EH (cell line): ENCODE results near the gene PAX6.

Experiments
- DNase-seq: peaks from one replicate; pipeline ENCODE4 v3.0.0-alpha.2; 2015; ENCODE audit warnings: low read depth

The PAX6 gene

DNA sequence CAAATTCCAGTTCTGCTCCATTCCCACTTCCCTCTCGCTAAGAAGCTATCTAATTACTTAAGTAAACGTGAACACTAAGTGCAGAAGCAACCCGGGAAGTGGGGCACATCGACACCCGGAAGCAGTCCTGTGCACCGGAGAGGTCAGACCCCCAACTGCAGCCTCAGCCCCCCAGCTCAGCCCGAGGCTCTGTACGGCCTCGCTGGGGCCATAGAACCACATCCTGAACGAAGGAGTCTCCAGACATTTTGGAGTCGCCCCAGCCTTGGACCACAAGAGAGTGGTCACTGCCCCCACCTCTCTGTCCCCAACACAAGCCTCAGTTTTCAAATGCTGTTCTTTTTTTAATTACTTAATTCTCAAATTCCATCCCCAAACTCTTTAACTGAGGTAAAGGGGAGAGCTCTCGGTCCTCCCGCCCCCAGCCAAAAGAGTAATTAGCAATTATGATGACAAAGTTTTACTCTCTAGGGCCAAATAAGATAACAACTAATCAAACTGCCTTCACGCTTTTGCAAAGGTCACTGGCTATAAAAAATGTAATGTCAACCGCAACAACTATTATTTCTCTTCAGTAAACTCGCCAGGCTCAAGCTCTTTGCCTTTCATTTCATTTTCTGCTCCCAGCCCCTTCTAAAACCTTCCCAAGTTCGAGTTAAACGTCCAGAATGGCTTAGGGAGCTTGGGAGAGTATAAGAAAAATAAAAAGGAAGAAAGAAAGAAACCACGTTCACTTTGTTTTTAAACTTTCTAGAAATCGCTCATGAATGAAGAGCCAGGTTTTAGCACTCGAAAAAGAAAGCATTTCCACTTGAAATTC is 2.2 kb downstream of the PAX6 start:
- no peak for DNase-seq

DNA sequence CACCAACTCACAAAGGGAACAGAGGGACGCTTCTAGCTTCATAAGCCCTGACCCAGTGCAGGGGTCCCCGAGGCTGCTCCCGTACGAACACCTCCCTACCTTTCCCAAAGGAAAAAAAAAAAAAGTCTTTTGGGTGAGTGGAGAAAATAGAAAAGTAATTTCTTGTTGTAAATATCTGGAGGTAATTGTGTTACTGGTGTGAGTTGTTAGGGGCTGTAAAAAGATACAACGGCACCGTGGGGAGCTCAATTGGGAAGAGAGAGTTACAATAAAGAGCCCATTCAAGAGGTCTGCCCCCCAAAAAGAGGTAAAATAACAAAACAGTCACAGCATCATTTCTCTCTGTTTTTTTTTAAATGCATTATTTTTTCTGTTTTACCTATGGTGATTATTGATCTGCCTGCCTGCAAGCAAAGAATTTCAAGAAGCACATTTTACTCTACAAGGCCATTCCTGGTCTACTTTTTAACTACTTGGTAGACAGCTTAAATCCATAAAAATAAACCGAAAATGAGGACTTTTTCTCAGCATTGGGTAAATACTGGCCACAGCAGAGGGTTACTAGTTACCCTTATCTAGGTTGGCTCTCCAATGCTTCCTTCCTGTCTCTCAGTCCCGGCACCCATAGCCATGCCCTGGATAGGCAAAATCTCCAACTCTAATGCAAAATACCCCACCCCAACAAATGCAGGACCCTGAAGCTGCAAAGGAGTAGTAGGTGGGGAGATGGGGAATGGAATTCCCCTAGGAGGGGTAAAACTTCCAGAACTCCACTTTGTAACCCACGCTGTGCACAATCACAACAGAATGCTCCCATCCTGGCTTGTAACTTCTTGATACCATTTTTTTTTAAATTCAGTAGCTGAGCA is 3.1 kb downstream of the PAX6 start:
- no peak for DNase-seq

DNA sequence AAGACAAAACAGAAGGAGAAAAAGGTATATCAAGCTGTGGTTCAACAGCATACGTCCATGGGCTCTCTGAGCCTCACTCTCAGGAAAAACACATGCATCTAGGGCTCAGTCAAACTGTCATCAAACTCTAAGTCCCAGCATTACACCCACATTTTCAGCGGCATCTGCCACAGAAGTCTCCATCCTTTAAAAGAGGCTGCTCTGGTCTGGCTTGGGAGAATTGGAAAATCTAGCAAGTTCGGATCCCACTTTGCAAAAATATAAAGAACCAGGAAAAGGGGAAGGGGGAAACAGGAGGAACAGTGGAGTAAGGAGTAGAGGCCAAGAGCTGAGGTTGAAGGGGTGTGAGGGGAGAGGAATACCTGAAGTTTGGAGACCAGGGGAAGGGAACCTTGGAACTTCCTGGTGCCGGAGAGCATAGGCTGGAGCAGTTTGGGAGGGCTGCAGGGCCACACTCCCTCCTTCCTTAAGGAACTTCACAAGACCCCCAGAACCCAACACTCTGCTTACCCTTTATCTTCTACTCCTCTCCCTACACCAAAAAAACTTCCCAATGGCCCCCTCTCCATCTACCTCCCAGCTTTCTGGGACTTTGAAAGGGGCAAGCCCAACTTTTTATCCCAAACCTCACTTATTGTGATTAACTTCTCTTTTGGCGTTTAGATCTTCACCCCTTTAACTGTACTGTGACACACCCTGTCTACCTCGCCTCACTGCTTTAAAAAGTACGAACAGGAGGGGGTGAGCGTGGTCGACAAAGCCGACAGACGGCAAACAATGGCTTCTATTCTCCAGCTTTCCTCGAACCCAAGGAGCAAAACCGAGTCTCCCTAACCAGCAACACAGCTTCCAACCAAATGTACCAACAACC is 4.0 kb downstream of the PAX6 start:
- DNase-seq: no peak

DNA sequence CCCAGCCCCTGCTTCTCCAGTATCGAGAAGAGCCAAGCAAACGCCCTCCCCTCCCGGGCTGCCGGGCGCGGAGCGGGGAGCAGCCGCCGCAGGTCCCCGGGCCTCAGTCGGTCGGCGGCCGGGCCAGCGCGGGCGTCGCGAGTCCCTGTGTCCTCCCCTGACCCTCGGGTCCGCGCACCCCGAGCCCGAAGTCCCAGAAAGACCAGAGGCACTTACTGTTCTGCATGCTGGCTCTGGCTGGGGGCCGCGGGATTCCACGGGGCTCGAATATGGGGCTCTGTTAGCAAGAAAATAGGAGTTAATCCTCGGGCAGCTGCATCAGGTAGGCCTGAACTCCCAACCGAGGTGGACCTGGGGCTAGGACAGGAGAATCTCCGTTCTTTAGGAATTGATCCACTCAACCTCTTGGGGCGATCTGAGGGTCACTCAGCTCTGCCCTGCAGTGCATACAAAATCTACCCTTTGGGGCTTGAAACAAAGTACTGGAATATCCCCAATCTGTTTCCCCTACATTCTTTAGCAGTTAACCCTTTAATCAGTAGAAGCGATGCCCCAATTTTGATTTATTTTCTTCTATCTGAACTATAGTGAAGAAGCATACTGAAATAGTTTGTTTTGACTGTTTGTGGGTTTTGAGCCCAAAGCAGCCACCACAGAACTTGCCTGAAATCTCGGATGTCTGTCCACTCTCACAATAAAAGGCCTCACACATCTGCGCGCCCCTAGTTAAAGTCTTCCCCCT is 4.8 kb downstream of the PAX6 start:
- no peak for DNase-seq

DNA sequence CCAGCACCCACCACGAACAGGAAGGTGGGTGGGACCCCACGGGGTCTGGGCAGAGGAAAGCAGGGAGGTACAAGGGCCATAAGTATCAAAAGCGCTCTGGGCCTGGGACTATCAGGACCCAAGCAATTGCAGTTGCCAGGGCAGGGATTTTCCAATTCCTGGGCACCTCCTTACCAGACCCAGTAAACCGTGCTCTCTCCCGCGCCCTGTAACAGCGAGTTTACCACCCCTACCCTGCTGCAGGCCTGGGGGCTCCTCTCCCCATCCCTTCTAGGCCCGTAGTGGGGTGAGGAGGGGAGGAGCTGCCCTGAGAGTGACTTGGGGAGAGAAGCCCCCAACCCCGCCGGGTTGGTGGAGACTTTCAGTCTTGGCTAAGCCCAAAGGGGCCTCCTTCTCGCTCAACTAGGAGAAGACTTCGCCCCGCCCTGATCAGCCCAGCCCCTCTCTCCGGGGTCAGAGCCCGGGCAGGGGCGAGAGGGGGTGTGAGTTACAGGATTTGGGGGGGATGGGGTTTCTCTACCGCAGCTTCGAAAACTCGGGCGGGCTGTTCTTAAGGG is 5.4 kb downstream of the PAX6 start:
- DNase-seq: no peak

DNA sequence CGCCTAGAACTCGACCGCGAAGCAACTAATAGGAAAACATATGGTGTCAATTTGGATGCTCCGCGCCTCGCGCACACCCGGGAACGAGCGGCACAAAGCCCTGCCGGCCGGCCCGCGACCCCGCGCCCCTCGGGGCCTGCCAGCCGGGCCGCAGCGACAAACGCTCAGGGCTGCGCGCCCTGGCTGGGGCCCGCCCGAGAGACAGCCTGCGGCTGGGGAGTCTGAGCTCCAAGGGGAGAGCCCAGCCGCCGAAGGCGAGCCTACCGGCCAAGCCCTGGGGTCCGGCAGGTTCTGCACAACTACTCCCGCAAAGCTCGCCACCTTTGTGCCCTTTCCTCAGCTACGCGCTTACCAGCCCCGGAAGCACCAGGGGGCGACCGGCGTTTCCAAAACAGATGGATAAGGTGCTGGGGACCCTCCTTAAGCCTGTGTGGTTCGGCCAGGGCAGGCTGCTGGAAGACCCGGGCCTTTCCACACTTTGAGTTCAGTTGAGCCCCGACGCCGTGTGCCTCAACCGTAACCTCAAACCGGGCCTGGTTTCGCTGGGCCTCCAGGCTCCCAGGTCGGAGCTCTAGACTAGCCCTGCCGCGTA is 6.0 kb downstream of the PAX6 start:
- DNase-seq: no peak

DNA sequence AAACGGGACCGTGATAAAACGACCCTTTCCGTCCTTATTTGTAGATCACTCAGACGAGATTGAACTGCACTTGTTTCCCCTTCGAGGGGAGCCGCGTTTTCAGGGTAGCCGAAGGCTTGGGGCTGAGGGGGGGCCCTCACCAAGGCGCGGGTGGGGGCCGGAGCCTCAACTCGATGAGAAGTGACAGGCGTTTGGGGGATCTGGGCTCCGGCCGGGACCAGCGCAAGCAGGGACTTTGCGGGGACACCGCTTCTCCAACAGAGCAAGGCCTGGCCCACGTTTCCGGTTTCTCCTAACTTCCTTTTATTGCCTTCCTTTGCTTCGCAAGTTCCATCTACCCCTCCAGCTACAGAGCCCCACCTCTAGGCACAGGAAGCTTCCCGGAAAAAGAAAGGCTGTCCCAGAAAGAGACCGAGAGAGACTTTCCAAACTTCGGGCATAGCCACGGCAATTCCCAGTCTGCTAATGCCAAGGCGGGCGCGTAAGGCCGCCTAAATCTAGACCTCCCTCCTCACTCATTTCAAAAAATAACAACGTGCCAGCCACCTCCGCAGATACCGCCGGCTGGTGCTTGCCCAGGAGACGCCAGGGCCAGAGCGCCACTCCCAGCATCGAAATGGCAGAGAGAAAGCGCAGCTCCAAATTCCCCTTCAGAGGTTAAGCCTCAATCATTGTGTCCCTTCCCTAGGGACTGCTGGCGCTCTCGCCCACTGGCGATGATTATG is 6.6 kb downstream of the PAX6 start:
- DNase-seq: no peak

DNA sequence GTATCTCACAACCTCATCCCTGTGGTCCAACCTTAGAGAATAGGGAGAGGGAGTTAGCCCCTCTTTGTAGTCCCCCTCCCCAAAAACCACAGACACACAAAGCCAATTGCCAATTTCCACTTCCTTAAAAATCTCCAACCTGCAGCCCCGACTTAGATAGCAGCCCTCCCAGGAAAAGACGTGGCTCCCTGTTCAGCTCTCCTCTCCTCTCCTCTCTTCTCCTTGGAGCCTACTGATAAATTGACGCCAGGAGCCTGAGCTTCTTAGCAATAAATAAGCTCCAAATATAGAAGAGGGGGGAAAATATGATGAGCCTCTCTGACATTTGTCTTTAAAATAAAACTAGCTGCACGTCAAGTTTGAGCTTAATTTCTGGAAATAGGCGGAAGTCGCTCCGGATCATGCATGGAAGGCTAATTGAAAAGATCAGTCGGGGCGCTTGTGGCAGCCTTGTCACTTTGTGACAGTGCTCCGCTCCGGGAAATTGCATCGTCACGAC is 7.3 kb downstream of the PAX6 start:
- no peak for DNase-seq

DNA sequence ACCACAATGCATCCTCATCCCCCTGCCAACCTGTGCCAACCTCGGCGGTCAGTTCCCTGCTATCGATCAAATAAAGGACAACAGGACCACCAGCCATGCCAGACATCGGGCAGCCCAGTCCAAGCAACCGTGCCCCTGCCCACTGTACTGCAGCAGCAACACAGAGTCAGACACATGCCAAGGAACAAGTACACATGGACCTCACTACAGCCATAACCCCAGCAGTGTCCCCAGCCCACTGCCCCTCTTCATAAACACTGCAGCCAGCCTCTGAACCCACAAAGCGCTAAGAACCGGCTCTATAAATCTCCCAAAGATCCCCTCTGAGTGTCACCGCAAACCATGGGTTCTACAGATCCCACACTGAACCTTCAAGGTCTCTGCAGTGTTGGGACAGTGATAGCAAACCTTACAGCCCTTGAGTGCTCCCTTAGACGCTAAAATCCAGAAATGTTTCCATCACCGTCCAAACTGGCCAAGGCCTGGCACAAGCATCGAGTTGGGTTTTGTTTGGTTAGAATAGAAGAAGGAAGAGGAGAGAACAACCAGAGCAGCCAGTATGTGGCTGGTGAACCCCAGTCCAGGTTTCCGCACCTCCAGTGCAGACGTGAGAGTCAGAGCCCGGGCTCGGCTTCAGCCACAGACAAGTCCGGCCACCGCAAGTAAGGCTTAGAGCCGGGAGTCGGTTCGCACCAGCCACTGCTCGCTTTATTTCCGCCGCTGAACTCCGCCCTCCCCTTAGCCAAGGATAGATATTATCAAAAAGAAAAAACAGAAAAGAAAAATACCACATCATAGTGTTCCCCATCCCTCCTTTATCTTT is 7.9 kb downstream of the PAX6 start:
- no peak for DNase-seq

DNA sequence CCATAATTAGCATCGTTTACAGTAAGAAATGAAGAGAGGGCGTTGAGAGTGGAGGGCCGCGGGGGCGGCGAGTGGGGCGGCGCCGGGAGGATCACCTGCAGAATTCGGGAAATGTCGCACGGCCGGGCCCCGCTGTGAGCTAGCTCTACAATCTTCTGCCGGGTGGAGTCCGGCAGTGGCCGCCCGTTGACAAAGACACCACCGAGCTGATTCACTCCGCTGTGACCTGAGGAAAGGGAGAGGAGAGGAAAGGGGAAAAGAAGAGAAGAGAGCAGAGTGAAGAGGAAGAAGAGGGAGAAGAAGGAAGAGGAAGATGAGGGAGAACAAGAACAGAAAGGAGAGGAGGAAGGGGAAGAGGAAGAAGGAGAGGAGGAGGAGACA is 8.5 kb downstream of the PAX6 start:
- no peak for DNase-seq

DNA sequence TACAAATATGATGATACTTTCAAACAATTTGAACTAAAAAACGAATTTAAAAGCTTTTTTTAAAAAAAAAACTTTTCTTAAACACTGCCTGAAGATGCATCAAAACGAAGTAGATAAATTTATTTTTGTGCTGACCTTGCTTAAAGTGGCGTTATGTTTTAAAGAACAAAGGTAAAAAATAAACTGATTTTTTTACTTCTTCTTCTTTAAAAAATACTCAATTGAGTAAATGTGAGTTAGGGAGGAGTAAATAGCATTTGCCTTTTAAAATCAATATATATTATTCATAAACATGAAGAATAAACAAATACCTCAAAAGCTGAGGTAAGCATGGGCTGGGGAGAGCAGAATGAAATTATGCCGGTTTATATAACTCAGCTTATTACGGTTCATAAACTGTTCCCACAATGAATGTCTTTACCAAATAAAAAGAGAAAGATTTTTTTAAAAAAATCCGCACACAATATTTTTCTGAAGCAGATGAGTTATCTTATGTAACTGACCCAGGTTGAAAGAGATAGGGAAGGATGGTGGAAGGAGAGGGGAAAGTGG is 9.0 kb downstream of the PAX6 start:
- no peak for DNase-seq

DNA sequence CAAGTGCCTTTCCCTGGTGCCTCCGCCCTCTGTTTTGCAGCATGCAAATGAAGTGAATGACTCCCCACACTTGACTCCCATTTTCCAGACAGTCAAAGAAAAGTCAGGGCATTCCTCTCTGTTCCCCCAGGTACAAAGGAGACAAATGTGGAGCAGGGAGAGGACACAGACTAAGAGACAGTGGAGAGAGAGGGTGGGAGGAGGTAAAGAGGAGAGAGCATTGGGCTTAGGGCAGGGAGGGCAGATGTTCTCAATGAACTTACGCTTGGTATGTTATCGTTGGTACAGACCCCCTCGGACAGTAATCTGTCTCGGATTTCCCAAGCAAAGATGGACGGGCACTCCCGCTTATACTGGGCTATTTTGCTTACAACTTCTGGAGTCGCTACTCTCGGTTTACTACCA is 9.8 kb downstream of the PAX6 start:
- no peak for DNase-seq

DNA sequence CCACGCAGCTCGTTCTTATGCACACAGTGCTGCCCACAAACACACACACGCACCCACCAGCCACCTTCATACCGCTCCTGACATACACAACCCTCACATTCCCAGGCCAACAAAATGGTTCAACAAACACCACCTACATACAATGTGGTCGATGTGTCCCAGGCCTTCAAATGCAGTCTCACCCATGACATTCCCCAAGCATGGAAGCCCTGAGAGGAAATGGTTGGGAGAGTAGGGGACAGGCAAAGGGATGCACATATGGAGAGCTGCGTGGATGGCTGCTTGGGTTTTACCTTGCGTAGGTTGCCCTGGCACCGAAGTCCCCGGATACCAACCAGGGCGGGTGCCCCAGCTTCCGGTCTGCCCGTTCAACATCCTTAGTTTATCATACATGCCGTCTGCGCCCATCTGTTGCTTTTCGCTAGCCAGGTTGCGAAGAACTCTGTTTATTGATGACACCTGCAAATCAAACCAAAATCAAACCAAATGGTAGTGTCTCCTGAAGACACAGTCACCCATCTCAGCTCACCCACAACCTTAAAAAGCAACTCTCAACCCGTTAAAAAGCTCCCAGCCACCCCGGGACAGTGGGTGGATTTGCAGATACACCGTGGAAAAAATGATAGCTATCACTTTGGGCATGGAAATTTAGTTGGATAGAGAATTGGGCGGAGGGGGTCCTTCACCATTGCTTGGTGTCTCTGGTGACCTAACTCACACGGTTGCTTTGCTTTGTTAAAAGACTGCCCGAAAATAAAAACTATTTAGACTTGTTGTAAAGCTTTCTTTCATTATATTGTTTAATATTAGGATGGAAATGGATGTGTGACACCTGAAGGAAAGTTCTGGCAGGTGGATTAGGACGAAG is 10.5 kb downstream of the PAX6 start:
- DNase-seq: no peak

DNA sequence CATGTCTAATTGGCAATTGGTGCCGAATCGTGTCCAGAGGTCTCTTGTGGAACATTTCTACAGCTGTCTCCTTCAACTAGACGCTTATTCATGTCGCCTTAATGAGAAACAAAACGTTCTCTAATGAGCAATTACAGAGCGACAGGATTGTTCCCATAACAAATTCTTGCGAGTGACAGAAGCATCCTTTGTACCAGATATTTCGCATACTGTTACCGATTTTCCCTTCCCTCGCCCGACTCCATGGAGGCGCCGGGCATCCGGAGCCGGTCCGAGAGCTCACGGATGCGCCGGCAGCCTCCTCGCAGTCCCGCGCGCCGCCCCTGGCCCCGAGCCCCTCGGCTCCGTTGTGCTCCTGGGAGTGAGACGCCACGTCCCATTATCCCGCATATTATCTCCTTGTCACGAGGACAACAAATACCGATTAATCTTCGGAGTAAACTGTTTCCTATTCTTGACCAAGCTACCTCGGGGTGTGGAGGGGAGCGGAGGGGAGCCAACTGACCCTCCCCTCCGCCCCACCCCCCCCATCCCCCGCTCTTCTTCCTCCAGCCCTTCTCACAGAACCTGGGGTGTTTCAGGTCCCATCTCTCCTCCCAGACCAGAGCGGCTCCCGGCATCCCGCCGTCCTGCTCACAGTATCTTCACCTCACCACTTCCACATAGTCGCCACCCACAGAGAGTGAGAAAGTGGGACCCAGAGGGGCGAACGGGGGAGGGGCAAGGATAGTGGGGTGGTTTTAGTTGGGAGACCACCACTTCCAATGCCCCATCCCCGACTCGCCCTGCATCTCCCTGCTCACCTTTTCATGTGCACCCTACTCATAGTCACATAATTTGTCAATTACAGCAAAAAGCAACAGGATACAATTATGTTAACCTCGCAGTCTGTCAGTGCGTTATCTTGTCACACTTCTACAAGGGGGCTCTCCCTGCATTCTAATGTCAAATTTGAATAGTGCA is 11.4 kb downstream of the PAX6 start:
- DNase-seq: no peak

DNA sequence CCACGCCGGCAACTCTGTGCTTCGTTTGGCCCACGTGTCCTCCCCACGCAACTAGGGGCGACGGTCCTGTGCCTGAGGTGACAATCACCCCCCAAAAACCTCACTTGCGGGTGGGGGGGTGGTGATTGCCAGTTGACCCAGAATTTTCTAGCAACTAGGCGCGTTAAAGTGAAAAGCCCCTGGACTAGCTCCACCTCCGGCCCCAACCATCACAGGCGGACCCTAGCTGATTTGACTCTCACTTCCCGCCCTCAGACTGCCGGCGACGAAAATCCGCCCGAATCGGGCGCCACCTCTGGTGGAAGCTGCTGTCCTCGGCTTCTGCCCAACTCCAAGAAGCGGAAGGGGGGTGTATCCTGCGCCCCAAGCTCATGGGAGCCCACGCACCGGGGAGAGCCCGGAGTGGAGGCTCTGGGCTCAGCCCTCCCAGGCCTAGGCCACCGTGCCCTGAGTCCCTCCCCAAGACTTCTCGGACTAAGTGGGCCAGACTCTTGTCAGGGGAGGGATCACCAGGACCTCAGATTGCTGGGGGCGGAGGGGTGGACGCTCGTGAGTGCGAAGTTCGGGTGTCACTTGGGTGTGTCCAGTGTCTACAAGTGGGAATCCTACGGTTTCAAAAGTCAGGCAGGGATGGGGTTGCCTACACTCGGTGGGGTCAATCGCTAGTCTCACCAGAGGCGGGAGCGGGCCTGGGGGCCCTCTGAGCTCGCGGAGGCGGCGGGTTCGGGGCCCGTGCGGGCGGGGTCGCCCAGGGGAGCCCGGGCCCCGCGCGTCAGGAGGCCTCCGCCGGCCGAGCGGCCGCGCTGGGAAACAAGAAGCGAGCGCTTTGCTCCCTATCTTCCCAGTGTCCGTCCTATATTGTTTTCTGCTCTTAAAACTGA is 12.3 kb downstream of the PAX6 start:
- no peak for DNase-seq
